ENCODE data around the gene TMEM235. TPM values are rescaled to one million over a fixed set of nuclear protein-coding genes. Genes with fewer than 3 reads are reported as not detected.

The TMEM235 gene
- total RNA-seq, 1 donor from 2014 or later = under 0.01 TPM

DNA sequence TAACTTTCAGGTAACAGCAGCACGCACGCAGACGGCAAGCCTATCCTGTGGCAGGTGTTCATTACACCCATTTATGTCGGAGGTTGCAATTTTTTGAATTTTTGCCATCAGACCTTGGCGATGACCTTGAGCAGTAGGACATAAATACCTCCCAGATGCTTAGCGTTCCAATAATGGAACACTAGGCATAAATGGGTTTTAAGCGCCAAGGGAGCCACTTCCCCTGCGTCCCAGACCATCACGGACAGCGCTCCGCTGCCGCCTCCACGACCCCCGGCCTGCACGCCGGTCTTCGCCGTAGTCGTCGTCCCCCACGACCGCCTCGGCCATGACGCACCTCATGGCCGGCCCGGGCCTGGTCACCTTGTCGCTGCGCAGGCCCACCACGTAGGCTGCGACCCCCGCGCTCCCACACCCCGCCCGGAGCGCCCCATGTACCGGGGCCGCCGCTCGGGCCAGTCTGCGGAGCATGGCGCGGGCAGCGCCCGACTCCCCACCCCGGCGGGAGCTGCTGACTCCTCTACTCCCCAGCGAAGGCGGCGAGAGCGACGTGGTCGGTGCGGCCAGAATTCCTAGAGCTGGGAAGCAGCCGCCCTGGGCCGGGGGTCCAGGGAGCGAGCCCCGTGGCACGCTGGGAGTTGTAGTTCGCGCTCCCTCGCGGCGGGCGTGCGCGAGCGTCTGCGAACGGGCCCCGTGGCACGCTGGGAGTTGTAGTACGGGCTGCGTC, 22.7 kb downstream of the TMEM235 start:
- DNase-seq (ENCODE audit: low read depth in 2 of 2) = peak; percentile 64 to 86

DNA sequence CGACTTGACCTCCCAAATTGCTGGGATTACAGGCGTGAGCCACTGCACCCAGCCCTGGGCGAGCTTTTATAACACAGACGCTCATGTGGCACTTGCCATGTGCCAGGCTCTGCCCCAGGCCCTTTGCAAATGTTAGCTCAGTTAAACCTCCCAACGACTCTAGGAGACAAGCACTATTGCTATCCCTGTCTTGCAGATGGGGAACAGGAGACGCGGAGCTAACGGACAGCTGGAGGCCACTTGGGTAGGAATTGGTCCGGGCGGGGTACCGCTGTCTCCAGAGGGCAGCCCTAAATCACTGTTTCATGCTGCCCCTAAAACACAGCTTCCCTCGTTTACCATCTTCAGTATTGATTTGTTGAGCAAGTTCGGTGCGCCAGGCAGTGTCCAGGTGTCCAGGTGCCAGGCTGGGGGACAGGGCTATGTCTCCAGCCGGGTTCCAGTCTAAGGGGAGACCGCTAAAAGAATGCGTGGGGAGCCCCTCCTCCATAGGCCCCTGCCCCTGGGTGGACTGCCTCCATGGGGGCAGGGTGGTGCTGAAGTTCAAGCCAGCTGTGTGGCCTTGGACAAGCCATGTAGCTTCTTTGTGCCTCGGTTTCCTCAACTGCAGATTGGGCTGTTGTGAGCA, 23.7 kb downstream of the TMEM235 start:
- no peak for DNase-seq (ENCODE audit: low read depth in 2 of 2)

DNA sequence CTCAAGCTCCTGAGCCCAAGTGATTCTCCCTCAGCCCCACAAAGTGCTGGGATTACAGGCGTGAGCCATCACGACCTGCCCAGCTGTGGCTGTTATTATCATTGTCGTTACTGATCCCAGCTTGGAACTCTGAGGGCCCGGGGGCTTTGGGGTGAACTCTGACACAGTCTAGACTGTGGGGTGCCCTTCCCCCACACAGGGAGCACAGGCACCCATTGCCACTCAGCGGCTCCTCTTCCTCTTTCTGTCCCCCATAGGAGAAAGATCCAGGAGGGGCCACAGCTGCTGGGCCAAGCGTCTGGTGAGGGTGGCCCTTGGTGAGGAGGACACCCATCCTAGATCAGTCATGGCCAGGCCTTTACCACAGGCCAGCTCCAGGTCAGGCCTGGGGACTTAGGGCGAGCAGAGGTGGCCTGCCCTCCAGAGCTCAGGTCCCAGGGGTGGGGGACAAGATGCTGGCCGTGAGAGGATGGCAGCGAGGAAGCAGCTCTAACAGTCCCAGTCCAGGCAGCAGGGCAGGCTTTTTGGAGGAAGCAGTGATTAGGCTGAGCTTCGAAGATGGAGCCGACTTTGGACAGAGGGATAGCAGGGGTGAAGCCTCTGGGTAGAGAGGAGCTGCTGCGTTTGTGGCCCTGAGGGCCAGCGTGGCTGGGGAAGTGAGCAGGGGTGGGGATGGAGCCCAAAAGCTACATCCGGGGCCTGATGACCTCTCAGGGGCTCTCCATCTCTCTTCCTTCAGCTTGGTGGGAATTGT, 24.7 kb downstream of the TMEM235 start:
- DNase-seq (ENCODE audit: low read depth in 2 of 2) = no peak

DNA sequence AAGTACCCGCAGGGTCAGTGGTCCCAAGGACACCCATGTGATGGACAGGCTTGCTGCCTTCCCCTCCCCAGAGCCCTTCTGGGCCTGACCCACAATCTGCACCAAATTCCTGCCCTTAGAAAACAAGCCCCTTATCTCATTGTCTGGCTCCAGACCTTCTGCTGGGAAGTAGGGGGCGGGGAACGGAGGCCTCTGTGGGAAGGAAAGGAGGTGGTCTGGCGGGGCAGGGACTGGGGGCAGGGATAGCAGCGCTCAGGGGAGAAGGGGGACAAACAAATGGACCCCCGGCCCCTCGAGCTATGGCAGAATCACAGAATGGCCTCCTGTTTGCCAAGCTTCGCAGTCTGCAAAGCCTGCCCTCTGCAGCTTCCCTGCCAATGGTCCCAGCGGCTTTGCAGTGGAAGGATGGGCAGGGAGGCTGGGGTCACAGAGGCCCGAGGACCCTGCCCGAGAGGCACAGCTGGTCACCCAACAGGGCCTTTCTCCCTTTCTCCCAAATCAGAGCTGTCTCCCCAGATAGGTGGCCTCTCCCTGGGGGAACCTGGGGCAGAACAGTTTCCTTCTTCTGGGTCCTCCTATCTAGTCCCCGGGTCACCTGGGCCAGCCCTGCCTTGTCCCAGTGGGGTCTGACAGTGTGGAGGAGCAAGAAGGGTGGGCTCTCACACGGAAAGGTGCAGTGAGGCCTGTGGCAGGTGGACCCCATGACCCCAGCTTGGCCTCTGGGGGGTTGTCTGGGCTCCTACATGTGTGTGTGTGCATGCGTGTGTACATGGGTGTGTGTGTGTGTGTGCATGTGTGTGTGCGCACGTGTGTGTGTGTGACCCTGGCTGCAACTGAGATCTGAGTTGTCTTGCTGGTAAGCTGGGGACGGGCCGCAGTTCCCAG, 25.5 kb downstream of the TMEM235 start:
- no peak for DNase-seq (ENCODE audit: low read depth in 2 of 2)

DNA sequence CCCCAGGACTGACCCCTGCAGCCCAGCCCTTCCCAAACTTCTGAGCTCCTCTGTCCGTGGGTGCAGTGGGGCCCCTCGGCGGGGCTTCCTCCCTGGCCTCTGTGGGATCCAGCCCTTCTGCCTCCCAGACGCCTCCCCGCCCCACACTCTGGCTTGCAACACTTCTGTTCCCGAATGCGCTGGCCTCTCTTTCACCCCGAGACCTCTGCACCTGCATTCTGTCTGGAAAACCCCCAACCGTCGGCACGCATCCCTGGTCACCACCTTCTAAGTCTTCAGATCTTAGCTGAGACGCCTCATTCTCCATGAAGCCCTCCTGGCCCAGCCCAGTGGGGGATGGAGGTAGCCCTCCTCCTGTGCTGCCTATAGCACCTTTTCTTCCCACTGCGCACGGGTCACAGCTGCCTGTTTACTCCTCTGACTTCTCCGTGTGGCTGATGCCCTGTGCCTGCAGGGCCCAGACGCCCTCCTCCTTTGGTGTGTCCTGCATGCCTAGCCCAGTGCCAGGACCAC, 26.4 kb downstream of the TMEM235 start:
- no peak for DNase-seq (ENCODE audit: low read depth in 2 of 2)

DNA sequence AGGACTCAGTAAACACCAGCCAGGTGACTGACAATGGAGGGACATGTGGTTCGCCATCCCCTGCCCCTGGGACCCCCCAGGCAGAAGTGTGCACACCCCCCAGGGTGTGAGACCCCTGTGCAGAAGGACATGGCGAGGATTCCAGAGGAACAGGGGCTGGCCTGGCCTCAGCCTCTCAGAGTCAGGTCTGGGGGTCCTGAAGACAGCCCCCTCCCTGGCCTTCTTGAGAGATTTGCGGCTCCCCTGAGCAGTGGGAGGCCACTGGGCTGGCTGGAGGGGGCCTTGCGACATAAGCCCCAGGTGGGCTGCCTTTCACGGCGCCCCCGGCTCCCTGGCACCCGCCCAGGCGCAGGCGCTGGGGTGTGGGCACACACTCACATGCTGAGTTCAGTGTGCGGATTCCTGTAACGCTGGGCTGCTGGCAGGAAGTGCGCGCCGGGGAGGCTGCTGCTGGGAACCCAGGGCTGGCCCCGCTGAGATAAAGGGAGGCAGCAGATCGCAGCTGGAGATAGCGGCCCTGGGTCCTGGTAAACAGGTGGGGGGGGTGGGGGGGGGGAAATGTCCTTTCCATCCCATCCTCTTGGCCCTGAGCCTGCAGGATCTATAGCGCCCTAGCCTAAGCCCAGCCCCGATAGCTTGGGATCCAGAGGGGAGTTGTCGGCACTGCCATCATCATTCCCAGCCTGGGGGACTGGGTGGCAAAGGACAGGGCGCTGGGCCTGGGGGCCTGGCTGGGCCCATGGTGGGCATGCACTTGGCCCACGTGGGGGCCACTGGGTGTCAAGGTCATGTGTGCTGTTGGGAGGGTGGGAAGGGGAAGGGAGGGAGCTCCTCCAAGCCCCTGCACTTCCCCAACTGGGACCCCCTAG, 27.1 kb downstream of the TMEM235 start:
- peak; percentile 55 to 72 for DNase-seq (ENCODE audit: low read depth in 2 of 2)

DNA sequence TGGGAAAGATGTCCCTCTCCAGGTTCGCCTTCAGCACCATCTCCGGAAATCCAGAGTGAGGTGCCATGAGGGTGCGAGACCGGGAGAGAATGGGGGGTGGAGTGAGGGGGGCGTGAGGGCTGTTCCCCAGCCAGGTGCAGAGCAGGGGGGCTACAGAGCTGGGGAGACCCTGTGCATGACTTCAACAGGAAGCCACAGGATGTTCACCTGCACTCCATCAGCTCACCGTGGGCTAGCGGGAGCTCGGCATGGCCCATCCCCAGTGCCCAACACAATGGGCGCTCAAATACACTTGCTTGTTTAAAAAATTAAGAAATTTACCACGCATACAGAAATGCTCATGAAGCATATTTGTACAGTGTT, 27.7 kb downstream of the TMEM235 start:
- no peak for DNase-seq (ENCODE audit: low read depth in 2 of 2)

DNA sequence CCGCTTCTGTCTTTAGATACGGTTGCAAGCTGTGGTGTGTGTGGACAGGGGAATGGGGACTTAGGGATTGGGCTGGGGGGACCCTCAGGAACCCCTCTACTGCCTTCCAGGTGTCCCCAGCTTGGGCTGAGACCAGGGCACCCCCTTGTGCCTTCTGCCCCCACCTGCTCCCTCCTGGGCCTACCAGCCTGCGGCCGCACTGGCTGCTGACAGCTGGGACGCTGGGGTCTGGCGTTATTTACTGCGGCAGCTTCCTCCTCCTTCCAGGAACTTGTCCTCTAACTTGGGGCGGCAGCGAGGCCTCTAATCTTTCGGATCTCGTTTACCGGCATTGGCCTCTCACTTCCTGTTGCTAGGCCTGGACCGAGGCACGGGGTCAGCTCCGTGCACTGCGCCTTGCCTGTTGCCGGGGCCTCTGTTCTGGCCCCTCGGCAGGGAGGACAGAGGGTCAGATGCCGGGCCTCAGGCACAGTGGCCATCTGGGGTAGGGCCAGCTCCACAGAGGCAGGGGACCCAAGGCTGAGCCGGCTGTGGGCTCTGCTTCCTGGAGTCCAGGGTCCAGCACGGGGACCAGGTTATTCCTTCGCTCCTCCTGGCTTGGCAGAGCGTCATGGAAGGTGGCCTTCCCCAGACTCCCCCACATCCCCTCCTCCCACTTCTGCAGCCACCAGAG, 31.8 kb downstream of the TMEM235 start:
- no peak for DNase-seq (ENCODE audit: low read depth in 2 of 2)

DNA sequence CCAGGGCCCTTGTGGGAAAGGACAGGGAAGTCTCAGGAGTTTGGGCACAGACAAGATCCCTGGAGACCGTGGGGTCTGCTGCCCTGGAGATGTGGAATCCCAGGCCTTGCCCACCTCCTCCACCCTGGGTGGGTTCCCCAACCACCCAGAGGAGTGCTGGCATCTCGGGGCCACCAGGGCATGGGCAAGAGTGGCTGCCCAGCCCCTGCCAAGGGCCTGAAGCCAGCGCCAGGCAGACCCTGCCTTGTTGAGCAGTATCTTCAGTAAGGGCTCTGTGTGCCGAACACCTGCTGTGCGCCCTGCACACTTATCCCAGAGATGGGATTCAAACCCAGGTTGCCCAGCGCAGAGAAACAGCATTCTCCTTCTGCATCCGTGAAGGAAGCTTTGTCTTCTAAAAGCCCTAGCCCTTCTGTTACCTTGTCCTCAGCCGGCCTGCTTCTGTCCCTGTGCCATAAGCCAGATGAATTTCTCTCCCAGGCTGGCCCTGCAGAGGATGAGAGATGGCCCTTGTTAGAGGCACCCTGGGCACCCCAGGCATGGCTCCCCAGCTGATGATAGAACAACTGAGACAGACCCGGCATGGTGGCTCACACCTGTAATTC, 32.4 kb downstream of the TMEM235 start:
- DNase-seq (ENCODE audit: low read depth in 2 of 2) = no peak

DNA sequence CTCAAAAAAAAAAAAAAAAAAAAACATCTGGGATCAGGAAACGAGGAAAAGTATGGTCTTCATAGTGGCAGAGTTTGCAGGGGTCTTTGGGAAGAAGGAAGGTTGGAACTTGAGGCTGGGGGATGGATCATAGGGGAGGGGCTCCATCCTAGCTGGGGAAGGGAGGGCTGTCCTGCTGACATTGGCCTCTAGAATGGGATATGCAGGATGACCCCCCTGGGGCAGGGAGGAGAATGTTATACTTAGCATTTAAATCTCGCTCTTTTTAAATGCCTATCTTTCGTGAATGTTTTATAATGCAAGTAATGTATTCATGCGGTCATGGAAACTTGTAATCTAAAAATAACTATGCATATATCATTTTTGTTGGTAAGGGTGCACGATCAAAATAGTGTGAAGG, 33.2 kb downstream of the TMEM235 start:
- DNase-seq (ENCODE audit: low read depth in 2 of 2) = no peak

DNA sequence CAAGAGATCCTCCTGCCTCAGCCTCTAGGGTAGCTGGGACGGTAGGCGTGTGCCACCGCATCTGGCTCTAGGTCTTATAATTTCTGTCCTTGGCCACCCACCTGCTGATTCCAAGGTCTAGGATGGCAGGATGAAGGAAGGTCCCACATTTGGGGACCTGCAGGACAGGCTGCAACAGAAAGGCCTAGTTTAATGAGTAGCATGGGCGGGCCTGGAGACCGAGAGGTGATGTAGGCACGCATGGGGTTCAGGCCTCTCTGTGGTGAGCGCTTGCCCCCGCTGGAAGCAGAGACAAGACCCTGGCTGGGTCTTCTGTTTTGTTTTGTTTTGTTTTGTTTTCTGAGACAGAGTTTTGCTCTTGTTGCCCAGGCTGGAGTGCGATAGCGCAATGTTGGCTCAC, 33.7 kb downstream of the TMEM235 start:
- no peak for DNase-seq (ENCODE audit: low read depth in 2 of 2)

DNA sequence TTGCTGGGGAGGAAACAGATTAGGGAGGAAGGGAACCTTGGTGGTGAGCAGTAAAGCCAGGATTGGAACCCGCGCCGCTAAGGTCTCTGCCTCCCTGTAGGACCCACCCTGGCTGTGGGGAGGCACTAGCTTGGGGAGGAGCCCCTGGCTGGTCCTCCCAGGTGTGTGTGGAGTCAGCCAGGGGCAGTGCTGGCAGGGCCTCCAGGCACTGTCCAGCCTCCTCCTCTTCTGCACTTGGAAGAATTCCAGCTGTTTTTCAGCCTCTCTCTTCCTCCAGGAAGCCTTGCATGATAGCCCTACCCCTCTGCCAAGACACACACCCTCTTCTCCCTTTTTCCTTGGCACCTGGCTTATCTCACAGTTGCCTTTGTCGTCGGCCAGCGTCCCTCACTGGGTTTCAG, 34.8 kb downstream of the TMEM235 start:
- no peak for DNase-seq (ENCODE audit: low read depth in 2 of 2)

DNA sequence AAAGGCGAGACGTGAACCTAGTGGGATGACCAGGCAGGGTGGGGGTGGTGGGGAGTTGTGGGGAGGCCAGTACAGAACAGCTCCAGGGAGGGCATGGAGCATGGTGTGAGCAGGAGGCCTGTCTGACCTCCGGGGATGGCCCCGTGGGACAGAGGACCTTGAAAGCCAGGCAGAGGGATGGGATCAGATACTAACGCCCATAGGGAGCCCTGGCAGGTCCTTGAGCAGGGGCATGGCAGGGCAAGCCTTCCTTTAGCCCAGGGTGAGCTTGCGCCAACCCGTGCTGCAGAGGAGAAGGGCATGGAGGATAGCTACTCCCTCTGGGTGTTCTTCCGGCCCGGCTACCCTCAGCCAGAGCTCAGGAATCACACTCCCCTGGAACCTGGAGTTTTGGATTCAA, 35.3 kb downstream of the TMEM235 start:
- DNase-seq (ENCODE audit: low read depth in 2 of 2) = no peak

DNA sequence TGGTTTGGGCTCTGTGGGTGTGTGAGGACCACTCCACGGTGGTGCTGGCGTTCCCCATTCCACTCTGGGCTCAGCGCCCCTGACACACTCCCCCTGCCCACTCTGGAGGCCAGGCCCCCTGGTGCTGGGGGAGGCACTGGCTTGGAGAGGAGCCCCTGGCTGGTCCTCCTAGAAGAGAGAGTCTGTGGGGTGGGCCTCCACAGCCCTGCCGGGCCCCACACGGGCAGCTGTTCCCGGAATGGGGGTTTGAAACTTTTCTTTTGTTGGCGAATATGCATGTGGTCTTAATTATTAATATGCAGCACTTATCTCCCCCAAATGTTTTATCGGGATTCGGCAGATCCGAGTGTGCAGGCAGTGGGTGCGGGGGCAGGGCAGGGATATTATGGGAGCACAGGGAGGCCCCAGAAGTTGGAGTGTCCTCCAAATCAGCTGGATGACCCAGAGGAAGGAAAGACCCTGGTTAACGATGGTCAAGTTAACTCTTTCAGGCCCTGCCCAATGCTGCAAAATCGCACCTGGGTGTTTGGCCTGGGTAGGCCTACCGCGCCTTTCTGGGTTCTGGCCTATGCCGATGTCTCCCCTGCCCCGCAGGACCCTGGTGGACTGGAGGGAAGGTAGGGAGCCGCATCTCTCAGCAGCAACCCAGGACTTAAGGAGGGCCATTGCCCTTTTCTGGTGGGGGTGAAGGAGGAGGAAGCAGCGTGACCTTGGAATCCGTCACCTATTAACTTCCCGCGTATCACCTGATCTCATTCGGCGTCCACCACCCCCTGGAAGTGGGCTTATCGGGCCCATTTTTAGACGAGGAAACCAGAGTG, 36.0 kb downstream of the TMEM235 start:
- no peak for DNase-seq (ENCODE audit: low read depth in 2 of 2)

DNA sequence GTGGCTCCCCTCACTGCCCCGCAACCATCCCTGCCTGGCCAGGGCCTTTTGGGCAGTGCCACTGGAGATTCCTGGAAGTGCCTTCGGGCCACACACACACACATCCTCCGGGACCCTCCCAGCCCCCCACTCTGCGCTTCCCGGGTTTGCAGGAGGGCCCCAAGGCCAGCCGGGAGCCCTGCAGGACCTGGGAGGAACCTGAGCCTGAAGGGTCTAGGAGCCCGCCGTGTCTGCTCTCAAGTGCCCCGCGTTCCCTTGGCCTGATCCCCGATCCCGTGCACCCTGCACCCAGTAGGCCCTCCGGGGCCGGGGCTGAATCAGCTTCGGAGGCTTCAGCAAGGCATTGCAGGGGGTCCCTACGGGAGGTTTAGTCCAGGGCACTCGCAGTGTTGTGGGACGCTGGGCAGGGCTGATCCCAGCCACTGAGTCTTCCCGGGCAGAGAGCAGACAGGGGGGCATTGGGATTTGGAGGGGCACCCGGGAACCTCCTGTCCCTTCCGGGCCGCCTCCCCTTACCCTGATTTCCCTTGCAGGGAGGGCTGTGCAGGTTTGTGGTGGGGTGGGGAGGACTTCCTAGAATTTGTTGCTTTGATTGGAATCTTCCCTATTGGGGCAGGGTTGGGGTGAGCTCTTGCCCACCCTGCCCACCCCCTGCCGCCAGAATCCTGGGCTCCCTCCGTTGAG, 36.9 kb downstream of the TMEM235 start:
- no peak for DNase-seq (ENCODE audit: low read depth in 2 of 2)

DNA sequence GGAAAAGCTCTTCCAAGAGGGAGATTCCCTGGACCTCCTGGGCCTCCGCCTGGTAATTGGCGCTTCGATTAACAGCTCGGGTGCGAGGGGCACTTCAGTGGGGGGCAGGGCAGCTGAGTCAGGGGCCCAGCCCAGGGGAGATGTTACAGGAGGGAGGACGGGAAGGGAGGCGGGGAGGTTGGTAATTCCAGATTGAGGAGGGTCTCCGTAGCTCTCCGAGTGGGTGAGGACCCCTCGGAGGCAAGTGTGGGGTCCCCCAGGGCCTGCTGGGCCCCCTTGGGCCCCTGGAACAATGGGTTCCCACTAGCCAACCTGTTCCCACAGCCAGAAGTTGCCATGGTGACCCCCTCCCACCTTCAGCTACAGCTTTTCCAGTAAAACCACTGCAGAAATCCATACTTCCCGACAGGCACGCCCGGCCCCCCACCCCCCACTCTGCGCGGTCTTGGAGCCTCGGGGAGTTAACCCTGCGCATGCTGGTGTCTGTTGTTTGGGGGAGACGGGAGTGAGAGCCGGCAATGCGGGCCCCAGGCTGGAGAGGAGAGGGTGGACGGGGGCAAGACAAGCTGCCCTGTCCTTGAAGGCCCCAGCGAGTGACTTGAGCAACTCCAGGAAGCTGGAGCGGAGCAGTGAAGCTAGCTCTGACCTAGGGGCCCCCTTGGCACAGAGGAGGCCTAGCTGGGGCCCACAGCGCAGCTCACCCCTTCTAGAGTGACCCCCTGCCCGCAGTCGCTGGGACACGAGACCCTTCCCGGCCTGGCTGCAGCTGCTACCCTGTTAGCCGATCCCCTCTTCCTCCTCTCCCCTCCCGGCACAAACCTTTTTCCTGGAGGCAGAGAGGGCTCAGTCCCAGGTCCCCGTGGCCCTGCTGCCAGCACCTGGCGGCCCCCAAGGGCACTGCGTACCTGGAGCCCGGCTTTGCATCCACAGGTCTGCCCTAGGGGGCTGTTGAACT, 37.8 kb downstream of the TMEM235 start:
- DNase-seq (ENCODE audit: low read depth in 2 of 2) = no peak

DNA sequence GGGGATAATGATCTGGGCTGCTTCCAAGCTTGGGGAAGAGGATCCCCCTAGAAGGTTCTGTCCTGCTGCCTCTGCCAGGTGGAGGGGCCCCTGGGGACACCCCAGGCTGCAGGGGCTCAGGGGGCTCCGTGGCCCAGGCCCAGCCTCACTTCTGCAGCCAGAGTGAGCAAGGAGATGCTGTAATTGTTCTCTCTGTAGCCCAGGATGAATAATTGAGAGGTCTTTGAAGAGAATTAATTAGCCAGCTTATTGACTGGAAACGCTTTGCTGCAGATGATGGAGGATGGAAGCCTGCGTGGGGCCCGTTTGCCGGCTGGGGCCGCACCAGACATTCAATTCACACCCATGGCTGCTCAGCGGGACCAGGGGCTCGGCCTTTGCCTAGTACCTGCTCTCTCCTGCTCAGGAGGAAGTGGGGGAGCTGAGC, 38.5 kb downstream of the TMEM235 start:
- no peak for DNase-seq (ENCODE audit: low read depth in 2 of 2)

Measured in dermis microvascular lymphatic vessel endothelial cell (primary cell).